SIG-M5 treated with dmso at 0.1 percent for 504 hours (cell line): ENCODE measurements around the gene PMEPA1.

Experiments used
- DNase-seq: peaks from one replicate; lab custom pipeline; 2025; ENCODE audit not compliant: unreplicated experiment; lab: John Stamatoyannopoulos, UW

The PMEPA1 gene

DNA sequence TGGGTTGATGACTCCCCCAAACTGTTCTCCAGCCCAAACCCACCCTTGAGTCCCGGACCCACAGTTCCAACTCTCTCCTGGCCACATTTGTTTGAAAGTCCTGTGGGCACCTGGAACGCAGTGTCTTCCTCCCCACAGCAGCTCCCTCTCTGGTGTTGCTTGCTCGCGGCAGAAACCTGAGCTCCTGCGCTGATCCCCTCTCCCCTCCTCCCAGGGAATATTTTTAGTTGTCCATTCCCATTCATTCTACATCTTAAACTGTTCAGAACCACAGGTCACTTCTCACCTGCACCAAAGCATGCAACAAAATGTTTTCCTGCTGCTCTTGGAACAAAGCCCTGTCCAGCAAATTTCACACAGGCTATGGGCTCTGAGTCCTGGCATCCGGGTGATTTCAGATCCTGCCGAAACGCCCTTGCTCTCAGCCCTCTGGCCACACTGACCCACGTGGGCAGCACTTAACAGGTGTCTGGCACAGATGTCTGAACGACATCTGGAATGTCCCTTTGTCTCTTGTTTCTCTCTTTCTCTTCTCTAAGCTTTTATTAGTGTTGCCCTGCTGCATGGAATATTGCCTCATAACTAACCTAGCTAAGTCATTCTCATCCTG is 27.0 kb upstream of the PMEPA1 start:
- DNase-seq = no peak

DNA sequence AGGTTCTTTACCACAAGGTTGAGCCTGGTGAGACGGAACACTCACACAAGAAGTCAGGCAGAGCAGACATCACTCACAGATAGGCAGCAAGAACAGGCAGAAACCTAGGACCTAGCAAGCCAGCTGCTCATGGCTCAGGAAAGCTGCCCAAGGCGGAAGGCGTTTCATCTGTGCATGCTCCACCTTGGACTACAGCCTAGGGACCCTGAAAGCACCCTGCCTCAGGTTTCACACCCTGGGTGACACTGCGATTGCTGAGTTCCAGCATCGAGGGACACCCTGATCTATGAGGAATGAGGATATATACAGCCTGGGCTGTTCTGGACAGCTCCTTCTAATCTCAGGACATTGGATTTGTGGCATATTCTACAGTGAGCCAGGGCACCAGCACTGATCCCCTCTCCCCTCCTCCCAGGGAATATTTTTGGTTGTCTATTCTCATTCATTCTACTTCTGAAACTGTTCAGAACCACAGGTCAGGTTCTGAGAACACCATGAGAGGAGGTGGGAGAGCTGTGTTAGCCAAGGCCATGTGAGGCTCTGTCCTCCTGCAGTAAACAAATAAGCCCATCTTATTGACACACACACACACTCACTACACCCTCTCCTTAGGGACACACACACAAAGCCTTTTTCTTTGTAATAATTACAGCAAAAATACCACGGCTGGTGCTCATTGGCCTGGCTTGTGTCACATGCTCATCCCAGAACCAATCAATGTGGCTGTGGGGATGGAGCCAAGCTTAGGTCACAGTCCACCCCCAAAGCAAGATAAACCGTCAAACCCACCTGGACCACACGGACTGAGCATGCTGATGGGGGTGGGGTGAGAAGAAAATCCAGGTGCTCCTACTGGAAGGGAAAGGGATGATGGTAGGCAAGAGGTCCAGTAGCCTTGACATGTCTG is 26.3 kb upstream of the PMEPA1 start:
- DNase-seq = no peak

DNA sequence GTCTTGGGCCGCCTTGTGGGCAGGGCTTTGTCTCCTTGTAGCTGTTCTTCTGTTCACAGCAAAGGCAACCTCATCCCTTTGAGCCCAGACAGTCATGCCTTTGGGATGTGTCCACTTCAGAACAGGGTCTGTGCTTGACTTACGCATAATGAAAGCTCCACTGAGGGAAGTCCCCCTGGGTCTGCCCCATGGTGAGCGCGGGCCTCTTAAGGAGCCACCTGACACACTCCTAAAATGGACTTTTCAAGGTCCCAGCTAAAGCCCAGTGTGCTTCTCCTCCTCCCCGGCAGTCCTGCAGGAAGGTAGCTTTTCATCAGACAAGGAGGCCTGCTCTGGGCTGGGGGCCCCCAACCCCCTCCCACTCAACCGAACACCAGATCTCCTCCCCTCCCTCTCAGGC is 24.9 kb upstream of the PMEPA1 start:
- no peak for DNase-seq

DNA sequence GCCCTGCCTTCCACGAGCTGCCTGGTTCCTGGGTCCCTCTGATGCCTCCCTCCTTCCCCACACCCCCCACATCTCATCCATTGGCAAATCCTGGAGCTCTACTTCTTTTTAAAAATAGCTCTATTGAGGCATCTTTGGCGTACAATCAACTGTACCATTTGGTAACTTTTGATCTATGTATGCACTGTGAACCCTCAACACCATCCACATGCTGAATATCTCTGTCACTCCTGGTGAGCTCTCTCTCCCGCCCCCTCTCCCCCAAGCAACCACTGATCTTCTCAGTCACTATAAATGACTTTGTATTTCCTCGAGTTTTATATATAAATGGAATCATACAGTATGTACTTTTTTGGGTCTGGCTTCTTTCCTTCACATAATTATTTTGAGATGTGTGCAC is 22.4 kb upstream of the PMEPA1 start:
- no peak for DNase-seq

DNA sequence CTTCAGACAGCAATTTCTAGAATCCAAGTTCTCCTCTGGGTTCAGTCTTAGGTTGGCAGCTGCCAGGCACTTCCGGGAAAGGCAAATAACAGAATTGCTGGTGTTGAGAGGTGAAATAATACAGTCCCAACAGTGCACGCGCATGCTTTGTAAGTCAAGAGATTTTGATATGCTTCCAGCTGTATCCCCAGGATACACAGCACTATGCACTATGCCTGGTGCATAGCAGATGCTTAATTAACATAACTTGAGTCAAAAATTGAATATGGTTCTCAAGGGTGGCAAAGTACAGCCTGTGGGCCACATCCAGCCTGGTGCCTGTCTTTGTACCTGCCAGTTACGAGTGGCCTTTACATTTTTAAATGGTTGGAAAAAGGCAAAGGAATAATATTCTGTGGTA is 18.9 kb upstream of the PMEPA1 start:
- DNase-seq = no peak

DNA sequence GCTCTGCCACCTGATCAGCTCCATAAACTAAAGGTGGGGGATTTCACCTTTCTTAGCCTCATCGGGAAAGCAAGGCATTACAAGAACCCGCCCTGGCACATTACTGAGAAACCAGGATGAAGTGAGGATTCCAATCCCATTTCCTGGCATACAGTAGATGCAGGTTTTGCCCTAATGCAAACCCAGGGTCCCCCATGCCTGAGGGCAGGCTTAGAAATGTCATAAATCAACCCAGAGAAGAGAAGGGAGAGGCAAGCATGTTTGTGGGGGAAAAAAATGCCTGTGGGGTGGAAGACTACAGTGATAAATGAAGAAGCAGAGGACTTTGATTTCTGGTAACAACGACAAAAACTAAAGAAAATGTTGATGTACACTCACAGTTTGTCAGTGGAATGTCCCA is 18.0 kb upstream of the PMEPA1 start:
- DNase-seq = no peak

DNA sequence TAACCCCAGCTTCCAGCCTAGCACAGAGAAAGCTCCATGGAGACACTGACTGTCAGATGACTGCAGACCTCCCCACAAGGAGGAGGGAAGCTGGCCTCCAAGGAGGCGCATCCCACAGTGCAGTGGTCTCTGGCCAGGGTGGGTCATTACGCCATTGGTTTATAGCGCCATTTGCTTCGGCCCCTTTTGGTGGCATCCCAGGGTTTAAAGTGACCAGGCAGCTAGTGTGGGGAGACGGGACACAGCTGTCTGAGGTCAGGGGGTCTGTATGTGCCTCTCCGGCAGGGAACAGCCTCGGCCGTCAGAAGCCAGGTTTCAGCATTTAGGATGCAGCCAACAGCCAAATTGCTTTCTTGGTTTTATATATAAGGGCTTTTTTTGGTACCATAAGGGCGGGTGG is 15.8 kb upstream of the PMEPA1 start:
- DNase-seq = no peak

DNA sequence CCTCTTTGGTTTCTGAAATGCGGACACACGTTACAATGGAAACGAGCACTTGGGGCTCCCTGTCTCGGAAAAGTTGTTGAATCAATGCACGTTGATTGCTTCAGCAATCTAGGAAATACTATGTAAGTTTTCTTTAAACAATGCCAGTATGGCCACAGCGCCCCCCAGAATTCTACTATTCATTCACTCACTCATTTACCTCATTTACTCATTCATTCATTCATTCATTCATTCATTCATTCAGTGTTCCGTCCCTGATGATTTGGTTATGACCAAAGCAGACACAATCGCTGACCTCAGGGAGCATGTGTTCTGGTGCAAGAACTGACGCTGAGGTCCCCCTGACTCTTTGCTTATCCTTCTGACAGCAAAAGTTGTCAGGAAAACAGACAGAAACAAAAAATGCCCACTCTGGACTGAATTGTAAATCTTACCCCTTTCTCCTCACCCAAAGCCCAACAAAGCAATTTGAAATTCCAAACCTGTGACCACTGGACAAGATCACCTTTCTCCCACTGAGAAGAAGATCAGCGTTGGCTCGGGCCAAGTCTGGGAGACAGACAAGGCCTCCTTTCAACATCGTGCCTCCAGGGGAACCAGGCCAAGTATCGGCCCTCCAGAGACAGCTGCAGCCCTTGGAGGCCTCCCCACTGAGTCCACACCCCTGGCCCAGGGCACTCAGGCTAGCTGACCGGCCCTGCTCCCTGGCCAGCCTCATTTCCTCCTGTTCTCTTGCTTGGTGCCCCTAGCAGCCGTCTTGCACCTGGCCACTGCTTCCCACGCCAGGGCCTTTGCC is 15.0 kb upstream of the PMEPA1 start:
- DNase-seq = no peak

DNA sequence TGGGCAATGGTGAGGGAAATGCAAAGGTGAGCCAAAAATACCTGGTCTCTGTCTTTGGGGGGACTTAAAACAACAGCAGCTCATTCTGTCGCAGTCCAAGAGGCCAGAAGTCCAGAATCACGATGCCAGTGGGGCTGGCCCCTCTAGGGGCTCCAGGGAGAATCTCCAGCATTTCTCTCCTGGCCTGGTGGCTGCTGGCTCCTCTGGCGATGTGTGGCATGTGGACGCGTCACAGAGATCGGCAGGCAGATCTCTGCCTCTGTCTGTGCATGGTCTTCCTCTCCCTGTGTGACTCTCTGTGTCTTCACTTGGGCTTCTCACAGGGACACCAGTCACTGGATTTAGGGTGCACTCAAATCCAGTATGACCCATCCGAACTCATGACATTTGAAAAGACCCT is 14.0 kb upstream of the PMEPA1 start:
- no peak for DNase-seq

DNA sequence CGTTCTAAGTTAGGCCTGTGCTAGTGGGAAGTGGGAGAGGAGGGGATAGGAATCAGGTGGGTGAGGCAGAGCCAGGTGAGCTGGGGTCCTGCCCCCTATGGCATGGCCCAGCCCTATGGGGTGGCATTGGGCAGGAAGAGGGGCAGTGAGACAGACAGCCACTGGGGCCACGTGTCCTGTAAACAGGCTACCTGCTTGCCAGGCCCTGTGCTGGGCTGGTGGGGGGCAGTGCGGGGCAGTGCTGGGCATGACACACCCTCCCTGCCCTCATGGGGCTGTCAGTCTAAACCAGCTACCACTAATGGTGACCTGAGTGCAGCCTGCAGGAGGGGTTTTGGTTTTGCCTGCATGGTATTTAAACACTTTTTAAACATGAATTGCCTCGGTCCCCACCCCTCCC is 10.1 kb upstream of the PMEPA1 start:
- no peak for DNase-seq

DNA sequence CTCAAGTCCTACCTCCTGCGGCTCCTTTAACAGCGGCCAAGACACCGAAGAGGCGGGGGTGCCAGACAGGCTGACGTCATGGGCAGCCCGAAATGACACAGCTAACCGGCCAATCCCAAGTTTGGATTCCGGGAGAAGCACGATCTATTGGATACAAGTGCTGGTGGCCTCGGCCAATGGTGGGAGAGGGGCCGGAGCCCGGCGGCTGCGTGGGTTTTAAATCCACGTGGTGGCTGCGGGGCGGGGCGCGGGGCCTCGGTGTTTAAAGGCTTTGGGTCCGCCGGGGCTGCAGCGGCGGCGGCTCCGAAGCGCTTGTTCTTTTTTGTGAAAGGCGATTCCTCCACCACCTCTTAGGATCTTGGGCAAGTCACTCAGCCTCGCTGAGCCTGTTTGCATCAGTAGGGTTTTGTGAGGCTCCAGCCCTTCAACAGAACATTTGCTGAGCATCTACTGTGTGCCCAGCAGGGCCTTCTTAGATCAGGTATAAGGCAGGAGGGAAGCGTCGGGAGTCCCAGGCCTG is 8.7 kb upstream of the PMEPA1 start:
- peak; percentile 99 for DNase-seq

DNA sequence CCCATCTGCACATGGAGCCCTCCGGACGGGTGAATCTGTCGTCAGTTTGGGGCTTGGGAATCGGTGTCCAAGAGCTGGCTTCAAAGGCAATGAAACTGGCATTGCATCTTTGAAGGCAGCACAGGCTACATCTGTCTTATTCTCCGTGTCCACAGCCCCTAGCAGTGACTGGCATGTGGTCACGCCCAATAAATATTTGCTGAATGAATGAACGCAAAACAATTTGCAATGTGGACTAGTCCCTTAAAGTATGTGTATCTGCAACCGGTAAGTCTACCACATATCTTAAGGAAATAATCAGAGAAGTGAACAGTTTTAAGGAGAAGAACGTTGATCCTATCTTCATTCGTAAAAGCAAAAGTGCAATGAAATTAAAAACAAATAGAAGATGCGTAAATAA is 8.0 kb upstream of the PMEPA1 start:
- DNase-seq = peak; percentile 72

DNA sequence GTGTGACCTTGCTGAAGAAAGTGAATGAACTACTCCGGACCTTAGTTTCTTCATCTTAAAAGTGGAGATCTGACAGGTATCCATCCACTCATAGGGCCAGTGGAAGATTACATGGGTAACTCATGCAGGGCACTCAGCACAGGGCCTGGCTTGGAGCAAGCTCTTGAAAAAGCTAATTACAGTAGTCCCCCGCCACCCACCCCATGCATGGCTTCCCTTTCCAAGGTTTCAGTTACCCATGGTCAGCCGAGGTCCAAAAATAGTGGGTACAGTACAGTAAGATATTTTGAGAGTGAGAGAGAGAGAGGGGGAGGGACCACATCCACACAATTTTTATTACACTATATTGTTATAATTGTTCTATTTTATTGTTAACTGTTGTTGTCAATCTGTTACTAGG is 7.1 kb upstream of the PMEPA1 start:
- no peak for DNase-seq

DNA sequence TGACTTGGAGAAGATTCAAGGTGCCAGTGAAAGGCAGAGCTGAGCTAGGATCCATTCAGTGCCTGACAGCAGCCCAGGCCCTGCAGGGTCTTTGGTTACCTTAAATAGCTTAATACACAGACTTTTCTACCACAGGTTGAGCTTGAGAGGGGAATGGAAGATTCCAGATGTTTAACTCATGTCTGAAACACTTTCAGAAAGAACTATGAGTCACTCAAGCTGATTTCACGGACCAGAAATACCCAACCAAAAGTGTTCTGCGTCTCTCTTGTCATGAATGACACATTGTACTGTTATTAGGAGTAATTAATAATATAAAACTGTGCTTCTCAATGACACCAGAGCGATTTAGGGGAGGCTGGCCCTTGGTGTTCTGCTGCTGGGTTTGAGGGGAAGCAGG is 6.4 kb upstream of the PMEPA1 start:
- DNase-seq = no peak

DNA sequence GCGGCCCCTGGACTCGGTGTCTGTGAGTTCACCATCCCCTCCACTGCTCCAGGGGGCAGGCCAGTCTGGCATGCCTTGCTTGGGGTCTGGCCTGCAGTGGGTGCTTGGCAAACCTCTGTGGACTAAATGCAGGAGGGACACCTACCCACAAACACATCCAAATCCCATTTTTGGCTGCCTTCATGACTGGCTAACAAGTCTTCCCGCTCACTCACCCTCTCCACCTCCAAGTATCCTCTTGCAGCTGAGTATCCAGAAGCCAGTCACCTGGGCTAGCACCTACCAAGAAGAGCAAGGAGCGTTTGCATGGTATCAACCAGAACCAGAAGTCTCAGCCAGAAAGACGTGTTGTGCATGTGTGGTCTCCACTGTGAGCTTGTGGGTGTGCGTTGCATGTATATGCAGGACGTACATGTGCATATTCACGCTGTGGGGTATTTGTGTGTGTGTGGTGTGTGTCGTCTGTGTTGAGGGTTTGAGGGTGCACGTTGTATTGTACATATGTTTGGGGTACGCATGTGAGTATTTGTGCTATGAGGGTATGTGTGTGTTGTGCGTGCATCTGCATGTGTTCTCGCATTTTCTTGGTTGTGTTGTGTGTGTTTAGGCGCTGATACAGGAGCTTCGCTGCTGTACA is 5.6 kb upstream of the PMEPA1 start:
- no peak for DNase-seq

DNA sequence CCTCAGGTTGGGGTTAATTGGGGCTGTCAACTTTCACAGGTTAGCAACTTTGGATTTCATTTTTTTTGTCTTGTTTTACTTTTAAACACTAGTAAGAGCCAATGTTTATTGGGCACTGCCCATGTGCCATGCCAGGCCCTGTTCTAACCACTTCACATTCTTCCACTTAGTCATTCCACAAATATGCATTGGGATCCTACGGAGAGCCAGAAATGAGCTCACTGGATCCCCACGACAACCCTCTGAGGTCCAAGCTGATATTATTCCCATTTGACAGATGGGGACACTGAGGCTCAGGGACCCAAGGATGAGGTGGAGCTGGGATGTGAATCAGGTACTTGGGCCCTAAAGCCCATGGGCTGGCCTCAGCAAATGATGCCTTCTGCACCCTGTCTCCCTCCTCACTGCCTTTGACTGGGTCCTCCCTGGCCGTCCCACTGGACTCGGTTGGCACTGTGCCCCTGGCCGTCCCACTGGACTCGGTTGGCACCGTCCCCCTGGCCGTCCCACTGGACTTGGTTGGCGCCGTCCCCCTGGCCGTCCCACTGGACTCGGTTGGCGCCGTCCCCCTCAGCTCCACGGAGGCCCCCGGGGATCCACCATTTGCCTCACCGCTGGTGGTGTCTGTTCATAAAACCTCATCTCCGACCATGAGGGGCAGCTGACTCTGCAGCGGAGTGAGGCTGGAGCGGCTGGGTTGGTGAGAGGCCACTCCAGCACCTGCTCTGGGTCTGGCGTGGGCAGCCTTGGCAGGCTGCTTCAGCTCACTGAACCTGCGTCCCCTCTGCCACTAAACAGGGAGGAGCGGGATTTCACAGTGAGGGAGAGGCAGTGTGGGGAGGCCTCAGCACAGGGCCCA is 4.8 kb upstream of the PMEPA1 start:
- DNase-seq = no peak

DNA sequence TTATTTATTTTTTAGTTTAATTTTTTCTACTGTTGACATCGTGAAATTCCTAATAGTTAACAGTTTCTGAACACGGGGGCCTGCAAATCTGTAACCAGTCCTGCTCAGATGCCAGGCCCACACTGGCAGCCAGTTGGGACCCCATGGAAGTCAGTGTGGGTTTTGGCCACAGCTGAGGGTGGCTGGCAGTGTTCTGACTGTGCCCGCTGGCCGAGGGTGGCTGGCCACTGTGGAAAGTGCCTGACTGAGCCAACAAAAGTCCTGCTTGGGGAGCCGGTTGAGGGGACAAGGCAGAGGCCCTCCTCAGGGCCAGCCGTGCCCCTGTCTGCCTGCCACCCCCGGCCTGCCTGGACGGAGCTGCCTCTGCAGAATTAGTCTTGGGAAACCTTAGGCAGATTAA is 4.1 kb upstream of the PMEPA1 start:
- no peak for DNase-seq

DNA sequence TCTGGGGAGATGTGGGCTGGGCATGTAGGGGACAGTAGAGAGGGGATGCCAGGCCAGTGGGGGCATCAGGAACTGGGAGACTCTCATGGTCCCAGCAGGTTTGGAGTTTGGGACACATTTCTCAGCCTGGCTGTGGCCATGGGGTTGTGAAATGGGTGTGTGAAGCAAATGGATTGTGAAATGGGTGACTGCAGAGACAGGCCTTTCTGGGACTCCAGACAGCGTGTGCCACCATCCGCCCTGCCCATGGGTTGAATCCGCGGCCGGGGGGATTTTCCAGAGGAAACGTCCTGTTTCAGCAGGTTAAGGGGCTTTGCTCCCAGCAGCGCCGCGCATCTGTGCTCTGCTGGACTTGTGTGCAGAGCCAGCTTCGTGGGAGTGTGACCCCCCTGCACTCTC is 3.7 kb upstream of the PMEPA1 start:
- peak; percentile 84 for DNase-seq

DNA sequence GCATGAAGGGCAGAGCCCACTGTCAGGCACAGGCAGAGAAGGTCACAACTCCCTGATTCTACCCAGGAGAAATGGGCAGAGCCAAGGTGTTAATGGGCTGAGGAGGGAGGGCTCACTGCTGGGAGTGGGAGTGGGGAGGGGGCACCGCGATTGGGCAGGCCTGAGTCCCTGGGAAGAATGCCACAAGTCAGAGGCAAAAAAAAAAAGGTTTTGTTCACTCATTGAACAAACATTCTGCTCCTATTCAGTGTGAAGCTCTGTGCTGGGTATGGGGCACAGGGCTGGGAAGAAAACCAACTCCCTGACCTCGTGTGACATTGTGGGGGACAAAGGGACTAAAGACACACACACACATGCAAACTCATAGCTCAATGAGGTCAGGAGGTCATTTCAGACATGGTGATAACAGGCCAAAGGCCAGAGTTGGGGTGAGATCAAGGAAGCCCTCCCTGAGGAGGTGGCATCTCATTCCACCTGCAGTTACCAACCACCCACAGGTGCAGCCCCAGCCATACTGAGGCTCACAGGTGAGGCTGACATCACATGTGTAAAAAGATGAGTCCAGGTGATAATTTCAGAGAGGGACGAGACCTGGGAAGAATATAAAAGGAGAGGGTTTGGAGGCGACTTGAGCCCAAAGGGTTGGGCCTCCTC is 3.2 kb upstream of the PMEPA1 start:
- DNase-seq = no peak

DNA sequence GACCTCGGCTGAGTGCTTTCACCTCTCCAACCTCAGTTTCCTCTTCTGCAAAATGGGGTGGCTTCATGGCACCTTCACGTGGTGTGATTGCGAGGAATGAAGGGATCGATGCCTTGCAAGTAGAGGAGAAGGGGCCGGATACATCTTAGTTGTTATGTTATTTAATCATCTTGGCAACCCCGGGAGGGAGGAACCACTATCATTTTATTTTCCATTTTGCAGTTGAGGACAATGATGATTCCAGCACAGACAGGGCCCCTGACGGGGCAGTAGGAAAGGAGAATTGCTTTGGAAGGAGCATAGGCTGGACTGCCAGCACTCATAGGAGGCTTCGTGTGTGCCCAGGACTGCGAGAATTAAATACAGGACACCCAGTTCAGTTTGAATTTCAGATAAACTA is 2.5 kb upstream of the PMEPA1 start:
- no peak for DNase-seq
